ENCODE measurements around the gene CYP4F11.
"Not testable (repeated sequence)": the region's sequence is repeated elsewhere in the genome, so short reads cannot be mapped to it uniquely, and the experiment has no call there.

The CYP4F11 gene

DNA sequence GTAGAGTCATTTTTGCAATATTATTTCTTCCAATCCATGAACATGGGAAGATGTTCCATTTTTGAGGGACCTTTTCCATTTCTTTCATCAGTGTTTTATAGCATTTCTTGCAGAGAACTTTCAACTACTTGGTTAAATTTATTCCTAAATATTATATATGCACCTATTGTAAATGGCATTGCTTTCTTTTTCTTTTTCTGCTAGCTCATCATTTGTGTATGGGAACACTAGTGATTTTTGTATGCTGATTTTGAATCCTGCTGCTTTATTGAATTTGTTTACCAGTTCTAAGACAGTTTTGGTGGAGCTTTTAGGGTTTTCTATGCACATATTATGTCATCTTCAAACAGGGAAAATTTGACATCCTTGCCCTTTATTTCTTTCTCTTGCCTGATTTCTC is 29.3 kb downstream of the CYP4F11 start:
- DNase-seq (ENCODE audit: extremely low read depth, low read depth): no peak
- TF ChIP-seq, protein P1, sequence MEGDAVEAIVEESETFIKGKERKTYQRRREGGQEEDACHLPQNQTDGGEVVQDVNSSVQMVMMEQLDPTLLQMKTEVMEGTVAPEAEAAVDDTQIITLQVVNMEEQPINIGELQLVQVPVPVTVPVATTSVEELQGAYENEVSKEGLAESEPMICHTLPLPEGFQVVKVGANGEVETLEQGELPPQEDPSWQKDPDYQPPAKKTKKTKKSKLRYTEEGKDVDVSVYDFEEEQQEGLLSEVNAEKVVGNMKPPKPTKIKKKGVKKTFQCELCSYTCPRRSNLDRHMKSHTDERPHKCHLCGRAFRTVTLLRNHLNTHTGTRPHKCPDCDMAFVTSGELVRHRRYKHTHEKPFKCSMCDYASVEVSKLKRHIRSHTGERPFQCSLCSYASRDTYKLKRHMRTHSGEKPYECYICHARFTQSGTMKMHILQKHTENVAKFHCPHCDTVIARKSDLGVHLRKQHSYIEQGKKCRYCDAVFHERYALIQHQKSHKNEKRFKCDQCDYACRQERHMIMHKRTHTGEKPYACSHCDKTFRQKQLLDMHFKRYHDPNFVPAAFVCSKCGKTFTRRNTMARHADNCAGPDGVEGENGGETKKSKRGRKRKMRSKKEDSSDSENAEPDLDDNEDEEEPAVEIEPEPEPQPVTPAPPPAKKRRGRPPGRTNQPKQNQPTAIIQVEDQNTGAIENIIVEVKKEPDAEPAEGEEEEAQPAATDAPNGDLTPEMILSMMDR (IDR thresholded peaks at IDR 0.05; ENCODE audit: low read depth, low read length, missing control alignments): no peak
- H3K4me3 ChIP-seq (replicated peaks; ENCODE audit: low read depth, low read length): no peak overlapping the region

DNA sequence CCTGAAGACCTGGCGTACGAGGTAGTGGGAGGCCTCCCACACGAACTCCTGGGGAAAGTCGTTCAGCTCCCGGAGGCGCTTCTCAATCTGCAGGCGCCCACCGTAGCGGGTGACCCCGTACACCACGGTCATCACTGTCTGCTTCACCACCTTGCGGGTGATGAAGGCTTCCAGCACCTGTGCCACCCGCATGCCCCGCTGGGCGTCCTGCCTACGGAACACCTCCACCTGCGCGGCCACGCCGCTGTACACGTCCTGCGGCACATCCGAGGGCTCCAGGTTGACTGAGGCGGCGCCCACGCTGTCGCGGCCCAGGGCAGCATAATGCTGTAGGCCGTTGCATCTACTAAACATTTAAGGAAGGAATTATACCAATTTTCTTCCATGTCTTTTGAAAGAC is 31.4 kb downstream of the CYP4F11 start:
- not testable (repeated sequence) for H3K4me3 ChIP-seq (replicated peaks; ENCODE audit: low read depth, low read length); DNase-seq (ENCODE audit: extremely low read depth, low read depth)

DNA sequence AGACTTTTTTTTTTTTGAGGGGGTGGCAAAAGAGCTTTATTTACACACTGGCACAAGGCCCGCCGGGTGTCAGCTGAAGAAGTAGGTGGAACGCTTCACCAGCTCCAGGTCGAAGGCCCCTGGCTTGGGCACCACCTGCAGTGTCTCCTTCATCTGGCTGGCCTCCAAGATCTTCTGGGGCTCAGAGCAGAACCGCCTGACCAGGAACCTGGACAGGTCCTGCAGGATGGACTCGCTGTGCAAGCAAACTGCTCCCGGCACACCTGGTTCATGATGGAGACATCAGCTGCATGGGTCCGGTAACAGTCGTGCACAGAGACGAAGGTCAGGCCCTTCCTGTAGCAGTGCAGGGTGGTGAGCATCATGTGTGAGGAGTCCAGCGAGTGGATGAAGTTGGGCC is 32.1 kb downstream of the CYP4F11 start:
- TF ChIP-seq, protein P1 (IDR thresholded peaks at IDR 0.05; ENCODE audit: low read depth, low read length, missing control alignments): no peak
- DNase-seq (ENCODE audit: extremely low read depth, low read depth): no peak
- H3K4me3 ChIP-seq (replicated peaks; ENCODE audit: low read depth, low read length): no peak overlapping the region

DNA sequence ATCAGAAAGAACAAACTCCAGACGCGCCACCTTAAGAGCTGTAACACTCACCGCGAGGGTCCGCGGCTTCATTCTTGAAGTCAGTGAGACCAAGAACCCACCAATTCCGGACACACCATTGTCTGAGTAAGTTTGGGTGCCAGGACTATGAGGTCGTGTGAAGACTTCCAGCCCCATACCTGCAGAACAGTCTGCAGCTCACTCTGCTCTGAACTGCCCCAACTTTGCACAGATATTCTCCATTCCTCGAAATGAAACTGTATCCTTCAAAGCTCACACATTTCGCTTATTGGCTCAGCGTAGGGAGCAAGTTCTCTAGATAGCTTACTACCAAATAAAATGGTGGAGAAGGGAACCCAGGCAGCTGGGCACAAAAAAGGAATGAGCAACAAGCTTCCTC is 33.8 kb downstream of the CYP4F11 start:
- no peak overlapping the region for H3K4me3 ChIP-seq (replicated peaks; ENCODE audit: low read depth, low read length)
- DNase-seq (ENCODE audit: extremely low read depth, low read depth): no peak
- TF ChIP-seq, protein P1 (IDR thresholded peaks at IDR 0.05; ENCODE audit: low read depth, low read length, missing control alignments): no peak

DNA sequence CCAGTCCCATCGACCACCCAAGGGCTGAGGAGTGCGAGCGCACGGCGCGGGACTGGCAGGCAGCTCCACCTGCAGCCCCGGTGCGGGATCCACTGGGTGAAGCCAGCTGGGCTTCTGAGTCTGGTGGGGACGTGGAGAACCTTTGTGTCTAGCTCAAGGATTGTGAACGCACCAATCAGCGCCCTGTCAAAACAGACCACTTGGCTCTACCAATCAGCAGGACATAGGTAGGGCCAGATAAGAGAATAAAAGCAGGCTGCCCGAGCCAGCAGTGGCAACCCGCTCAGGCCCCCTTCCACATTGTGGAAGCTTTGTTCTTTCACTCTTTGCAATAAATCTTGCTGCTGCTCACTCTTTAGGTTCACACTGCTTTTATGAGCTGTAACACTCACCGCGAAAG is 34.3 kb downstream of the CYP4F11 start:
- H3K4me3 ChIP-seq (replicated peaks; ENCODE audit: low read depth, low read length); DNase-seq (ENCODE audit: extremely low read depth, low read depth): not testable (repeated sequence)

DNA sequence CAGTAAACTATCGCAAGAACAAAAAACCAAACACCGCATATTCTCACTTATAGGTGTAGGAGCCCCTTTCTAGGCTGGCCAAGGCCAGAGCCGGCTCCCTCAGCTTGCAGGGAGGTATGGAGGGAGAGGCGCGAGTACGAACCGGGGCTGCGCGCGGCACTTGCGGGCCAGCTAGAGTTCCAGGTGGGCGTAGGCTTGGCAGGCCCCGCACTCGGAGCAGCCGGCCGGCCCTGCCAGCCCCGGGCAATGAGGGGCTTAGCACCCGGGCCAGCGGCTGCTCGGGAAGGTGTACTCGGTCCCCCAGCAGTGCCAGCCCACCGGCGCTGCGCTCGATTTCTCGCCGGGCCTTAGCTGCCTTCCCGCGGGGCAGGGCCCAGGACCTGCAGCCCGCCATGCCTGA is 34.8 kb downstream of the CYP4F11 start:
- H3K4me3 ChIP-seq (replicated peaks; ENCODE audit: low read depth, low read length): not testable (repeated sequence)

DNA sequence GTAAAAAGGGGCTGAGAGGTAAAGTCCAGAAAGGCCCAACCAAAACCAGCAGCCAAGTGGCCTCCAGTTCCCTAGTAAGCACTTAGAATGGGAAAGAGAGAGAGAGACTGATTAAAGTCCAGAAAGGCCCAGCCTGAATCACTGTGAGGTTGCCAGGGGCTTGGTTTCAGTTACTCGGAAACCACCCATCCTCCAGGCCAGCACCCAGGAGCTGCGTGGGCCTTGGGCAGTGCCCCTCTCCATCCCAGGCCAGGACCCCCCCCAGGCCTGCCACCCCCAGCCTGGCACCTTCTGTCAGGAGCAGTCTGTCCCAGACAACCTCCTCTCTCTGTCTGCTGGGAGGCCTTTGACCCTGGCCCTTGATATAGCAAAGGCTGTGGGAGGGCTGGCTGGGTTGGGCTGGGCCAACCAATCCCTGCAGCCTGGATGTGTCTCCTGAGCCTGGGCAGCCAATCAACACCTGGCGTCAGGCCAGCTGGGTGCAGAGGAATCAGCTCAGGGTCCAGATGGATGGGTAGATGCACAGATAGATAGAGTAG is 36.5 kb downstream of the CYP4F11 start, which contains the start of gene CYP4F2:
Gene CYP4F2 (minus strand): TSS at position 337 of the 539 bp plus-strand sequence. CDS start 463 bp downstream, outside the sequence.
- no peak for DNase-seq (ENCODE audit: extremely low read depth, low read depth)
- TF ChIP-seq, protein P1 (IDR thresholded peaks at IDR 0.05; ENCODE audit: low read depth, low read length, missing control alignments): no peak
- H3K4me3 ChIP-seq (replicated peaks; ENCODE audit: low read depth, low read length): no peak within 1 kb of the TSS

More for the DNA sequence above, 34.8 kb downstream of the CYP4F11 start:
- not testable (repeated sequence) for DNase-seq (ENCODE audit: extremely low read depth, low read depth)

DNA sequence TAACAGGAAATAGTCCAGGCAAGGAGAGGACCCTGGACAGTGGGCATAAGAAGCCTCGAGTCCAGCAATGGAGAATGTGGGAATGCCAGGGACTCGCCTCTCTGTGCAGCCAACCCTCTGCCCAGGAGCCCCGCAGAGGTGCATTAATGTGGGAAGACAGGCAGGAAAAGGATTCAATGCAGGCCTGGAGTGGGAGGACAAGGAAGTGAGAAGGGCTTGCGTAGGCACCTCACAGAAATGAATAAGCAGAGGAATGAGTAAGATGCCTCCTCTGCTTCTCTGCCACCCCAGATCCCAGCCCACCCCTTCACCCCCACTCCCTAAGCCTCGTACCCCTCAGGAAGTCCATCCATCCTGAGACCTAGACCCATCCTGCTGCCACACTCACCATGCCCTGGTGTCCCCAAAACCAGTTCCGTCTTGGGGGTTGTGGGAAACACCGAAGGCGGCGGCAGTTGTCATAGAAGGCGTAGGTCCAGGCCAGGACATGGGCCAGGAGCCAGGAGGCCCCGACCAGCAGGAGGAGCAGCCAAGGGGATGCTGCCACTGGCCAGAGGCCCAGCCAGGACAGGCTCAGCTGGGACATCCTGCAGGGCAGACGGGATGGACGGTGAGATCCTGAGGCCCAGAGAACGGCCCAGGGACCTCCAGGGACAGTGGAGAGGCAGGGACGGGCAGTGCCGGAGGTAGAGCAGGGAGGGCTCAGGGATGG is 37.1 kb downstream of the CYP4F11 start:
- H3K4me3 ChIP-seq (replicated peaks; ENCODE audit: low read depth, low read length): no peak overlapping the region
- TF ChIP-seq, protein P1 (IDR thresholded peaks at IDR 0.05; ENCODE audit: low read depth, low read length, missing control alignments): no peak
- DNase-seq (ENCODE audit: extremely low read depth, low read depth): no peak

Data from HFF-Myc (cell line).